ENCODE results near the gene MS4A1. TPM values are rescaled to one million over a fixed set of nuclear protein-coding genes. Genes with fewer than 3 reads are reported as not detected.

The MS4A1 gene
- polyA plus RNA-seq, 1 donor (not counting 4 experiments of a cell fraction or from before 2014, with no cell fraction given), result 0.07 TPM

DNA sequence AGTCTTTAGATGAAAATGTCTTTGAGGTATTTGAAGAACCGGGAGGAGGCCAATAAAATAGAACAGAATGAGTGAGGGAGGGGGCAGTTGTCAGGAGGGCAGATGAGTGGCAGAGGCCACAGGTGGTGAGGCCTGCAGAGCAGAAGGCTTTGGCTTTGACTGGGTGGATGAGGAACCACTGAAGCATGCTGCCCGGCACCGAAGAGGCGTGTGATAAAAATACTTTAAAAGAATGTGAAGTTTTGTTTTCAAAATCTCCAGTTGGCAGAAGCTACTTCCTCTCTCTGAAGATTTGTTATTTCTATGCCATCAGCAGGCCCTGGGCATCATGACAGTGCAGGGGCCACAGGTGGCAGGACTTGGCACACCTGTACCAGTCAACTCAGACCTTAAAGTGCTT, 43.2 kb downstream of the MS4A1 start:
- no peaks in the 10 kb centered on the region for H3K9me1 ChIP-seq (ENCODE audit: control insufficient read depth, extremely low read depth, insufficient read depth, low read length)
- H3K9me3 ChIP-seq (ENCODE audit: control insufficient read depth, low read depth, low read length), result no peaks in the 10 kb centered on the region
- H3K27ac ChIP-seq (ENCODE audit: control insufficient read depth, insufficient read depth, low read length), result no peak overlapping the region
- no peaks in the 10 kb centered on the region for H3K27me3 ChIP-seq (ENCODE audit: control insufficient read depth, extremely low read depth, insufficient read depth, low read length)
- no peaks in the 10 kb centered on the region for H3K79me2 ChIP-seq (ENCODE audit: control insufficient read depth, insufficient read depth, low read length)
- dilution Hi-C loops (cut with MboI; ENCODE audit: extremely low pct_ligation_motif_present, low sequenced_read_pairs), result no loop called here
- no peaks in the 10 kb centered on the region for H4K20me1 ChIP-seq (ENCODE audit: control insufficient read depth, extremely low read depth, insufficient read depth, low read length)
- H3K9ac ChIP-seq (ENCODE audit: control insufficient read depth, extremely low read depth, insufficient read depth, low read length), result no peak overlapping the region
- TF ChIP-seq EZH2 (IDR thresholded peaks at IDR 0.05; ENCODE audit: low read length) (no peak), CTCF (optimal IDR thresholded peaks at IDR 0.05 in 1 of 3, IDR thresholded peaks at IDR 0.05 in 1 of 3, conservative IDR thresholded peaks at IDR 0.05 in 1 of 3; ENCODE audit: extremely low read depth in 1 of 3, insufficient read depth in 2 of 3, low read length in 3 of 3) (no peak)
- no peak overlapping the region for H3K4me3 ChIP-seq (ENCODE audit: control insufficient read depth in 2 of 3, extremely low read depth in 1 of 3, insufficient read depth in 2 of 3, low read depth in 1 of 3, low read length in 3 of 3)
- DNase-seq (ENCODE audit: low read depth, low spot score) (no peak), FAIRE-seq (no peak)
- H3K4me2 ChIP-seq (ENCODE audit: control insufficient read depth, extremely low read depth, insufficient read depth, low read depth, low read length), result no peak overlapping the region
- no peak overlapping the region for H2AFZ ChIP-seq (ENCODE audit: control insufficient read depth, low read length)
- H3K4me1 ChIP-seq (ENCODE audit: control insufficient read depth, extremely low read depth, insufficient read depth, low read length), result no peaks in the 10 kb centered on the region
- H3K36me3 ChIP-seq (ENCODE audit: control insufficient read depth in 2 of 2, extremely low read depth in 1 of 2, insufficient read depth in 2 of 2, low read length in 2 of 2), result no peaks in the 10 kb centered on the region

DNA sequence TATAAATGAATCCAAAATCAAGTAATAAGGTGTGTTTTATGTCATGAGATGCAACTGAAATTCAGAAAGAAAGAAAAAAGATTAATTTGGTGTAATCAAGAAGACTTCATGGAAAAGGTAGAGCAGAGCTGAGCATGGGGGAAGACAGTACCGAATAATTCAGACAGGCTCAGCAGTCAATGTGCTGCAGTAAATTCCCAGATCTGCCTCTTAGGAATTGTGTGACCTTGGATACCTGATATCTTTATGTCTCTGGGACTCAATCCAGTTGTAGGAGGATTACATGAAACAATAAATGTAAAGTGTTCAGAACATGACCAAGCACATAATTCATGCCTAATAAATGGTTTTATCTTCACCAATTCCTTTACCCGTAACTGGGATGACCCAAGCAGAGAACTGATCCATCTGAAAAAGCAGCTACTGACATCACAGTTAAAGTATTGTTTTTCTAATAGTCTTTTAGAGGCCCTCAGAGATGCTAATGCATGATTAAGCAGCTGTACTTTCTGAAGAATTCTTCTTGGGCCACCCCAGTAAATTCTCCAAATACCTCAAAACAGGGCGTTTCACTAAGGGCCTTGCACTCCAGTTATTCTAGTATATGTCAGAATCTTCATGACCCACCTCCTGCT, 44.7 kb downstream of the MS4A1 start:
- H3K79me2 ChIP-seq (ENCODE audit: control insufficient read depth, insufficient read depth, low read length), result no peaks in the 10 kb centered on the region
- TF ChIP-seq EZH2 (IDR thresholded peaks at IDR 0.05; ENCODE audit: low read length) (no peak), CTCF (optimal IDR thresholded peaks at IDR 0.05 in 1 of 3, IDR thresholded peaks at IDR 0.05 in 1 of 3, conservative IDR thresholded peaks at IDR 0.05 in 1 of 3; ENCODE audit: extremely low read depth in 1 of 3, insufficient read depth in 2 of 3, low read length in 3 of 3) (no peak)
- no peaks in the 10 kb centered on the region for H3K4me1 ChIP-seq (ENCODE audit: control insufficient read depth, extremely low read depth, insufficient read depth, low read length)
- H3K27me3 ChIP-seq (ENCODE audit: control insufficient read depth, extremely low read depth, insufficient read depth, low read length), result no peaks in the 10 kb centered on the region
- no peaks in the 10 kb centered on the region for H3K9me3 ChIP-seq (ENCODE audit: control insufficient read depth, low read depth, low read length)
- no peaks in the 10 kb centered on the region for H3K36me3 ChIP-seq (ENCODE audit: control insufficient read depth in 2 of 2, extremely low read depth in 1 of 2, insufficient read depth in 2 of 2, low read length in 2 of 2)
- no peaks in the 10 kb centered on the region for H3K9me1 ChIP-seq (ENCODE audit: control insufficient read depth, extremely low read depth, insufficient read depth, low read length)
- H2AFZ ChIP-seq (ENCODE audit: control insufficient read depth, low read length), result no peak overlapping the region
- FAIRE-seq (no peak), DNase-seq (ENCODE audit: low read depth, low spot score) (no peak)
- no peak overlapping the region for H3K4me3 ChIP-seq (ENCODE audit: control insufficient read depth in 2 of 3, extremely low read depth in 1 of 3, insufficient read depth in 2 of 3, low read depth in 1 of 3, low read length in 3 of 3)
- H4K20me1 ChIP-seq (ENCODE audit: control insufficient read depth, extremely low read depth, insufficient read depth, low read length), result no peaks in the 10 kb centered on the region
- H3K4me2 ChIP-seq (ENCODE audit: control insufficient read depth, extremely low read depth, insufficient read depth, low read depth, low read length), result no peak overlapping the region
- H3K27ac ChIP-seq (ENCODE audit: control insufficient read depth, insufficient read depth, low read length), result no peak overlapping the region
- no peak overlapping the region for H3K9ac ChIP-seq (ENCODE audit: control insufficient read depth, extremely low read depth, insufficient read depth, low read length)
- dilution Hi-C loops (cut with MboI; ENCODE audit: extremely low pct_ligation_motif_present, low sequenced_read_pairs), result no loop called here
